ENCODE data around the gene SLC16A6.

GRCh38 chr17:68297195-68297594, 6.3 kb upstream of the SLC16A6 start:
- TF ChIP-seq, protein P1, sequence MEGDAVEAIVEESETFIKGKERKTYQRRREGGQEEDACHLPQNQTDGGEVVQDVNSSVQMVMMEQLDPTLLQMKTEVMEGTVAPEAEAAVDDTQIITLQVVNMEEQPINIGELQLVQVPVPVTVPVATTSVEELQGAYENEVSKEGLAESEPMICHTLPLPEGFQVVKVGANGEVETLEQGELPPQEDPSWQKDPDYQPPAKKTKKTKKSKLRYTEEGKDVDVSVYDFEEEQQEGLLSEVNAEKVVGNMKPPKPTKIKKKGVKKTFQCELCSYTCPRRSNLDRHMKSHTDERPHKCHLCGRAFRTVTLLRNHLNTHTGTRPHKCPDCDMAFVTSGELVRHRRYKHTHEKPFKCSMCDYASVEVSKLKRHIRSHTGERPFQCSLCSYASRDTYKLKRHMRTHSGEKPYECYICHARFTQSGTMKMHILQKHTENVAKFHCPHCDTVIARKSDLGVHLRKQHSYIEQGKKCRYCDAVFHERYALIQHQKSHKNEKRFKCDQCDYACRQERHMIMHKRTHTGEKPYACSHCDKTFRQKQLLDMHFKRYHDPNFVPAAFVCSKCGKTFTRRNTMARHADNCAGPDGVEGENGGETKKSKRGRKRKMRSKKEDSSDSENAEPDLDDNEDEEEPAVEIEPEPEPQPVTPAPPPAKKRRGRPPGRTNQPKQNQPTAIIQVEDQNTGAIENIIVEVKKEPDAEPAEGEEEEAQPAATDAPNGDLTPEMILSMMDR (IDR thresholded peaks at IDR 0.05): no peak
- TF ChIP-seq POLR2A (IDR thresholded peaks at IDR 0.05): no peak
